HG02870 (cell line): ENCODE measurements around the gene DGUOK.

Experiments
- ATAC-seq: cut with Tn5 transposase; IDR thresholded peaks from one replicate; pipeline ENCODE4 v1.9.1; 2021; ENCODE audit warnings: mild to moderate bottlenecking, moderate library complexity; ENCODE audit not compliant: unreplicated experiment

The DGUOK gene

DNA sequence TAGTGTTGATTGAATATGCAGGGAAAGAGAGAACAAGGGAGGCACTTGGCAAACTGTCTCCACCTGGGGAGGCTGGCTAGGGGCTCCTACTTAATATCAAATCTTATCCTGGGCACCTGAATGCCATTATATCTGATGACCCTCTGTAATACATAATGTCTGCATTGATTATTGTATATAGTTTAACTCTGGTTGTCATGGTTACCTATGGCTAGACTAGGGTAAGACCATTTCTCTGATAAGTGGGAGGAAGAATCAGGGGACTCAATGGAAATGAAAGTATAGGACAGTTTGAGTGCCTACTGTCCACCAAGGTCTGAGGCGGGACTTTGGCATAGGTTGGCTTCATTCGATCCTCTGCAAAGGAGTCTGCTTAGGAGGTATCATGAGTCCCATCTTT, 50.8 kb downstream of the DGUOK start:
- ATAC-seq: no peak

DNA sequence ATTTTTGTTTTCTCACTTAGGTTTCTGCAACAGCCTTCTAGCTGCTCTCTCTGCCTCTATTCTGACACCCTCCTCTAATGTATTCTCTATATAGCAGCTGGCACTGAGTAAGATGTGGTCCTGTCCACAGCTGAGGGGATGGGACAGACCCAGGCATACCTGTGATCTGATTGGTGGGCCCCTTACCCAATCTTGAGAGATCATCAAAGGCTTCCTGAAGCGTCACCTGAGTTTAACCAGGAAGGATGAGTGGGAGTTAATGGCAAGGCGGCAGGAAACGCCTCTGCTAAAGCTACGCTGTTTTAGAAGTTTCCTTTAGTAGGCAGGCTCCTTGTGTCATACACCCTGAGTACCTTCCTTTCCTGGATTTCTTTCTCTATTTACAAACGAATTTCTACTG, 52.3 kb downstream of the DGUOK start:
- no peak for ATAC-seq

DNA sequence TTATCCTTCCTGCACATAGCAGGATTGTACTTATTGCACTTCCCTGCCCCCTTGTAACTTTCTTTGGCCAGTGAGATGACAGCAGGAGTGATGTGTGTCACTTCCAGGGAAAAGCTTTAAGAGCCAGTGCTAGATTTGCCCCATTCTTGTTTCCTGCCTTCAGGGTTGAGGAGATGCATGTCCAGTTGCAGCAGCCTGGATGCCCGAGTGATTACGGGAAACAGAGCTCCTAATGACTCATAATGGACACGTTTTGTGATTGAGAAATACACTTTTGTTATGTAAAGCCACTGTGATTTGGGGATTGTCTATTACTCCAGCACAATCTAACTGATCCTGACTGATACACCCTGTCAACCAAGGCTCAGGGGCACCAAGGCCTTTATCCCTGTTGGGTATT, 53.0 kb downstream of the DGUOK start:
- ATAC-seq: no peak

DNA sequence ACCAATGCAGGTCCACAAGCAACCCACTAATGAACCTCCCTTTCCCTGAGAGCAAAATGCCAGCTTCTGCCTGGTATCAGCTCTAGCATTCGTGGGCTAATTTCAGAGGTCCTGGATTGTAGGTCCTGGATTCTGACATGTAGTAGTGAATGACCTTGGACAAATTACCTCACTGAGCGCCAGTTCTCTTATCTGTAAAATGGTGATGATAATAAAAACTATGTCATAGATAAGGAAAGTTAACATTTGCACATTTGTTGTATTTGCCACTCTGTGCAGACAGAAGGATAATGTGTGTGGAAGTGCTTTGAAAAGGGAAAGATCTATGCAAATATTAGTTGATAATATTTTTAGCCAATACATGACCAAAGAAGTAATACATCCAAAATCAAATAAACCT, 53.9 kb downstream of the DGUOK start:
- ATAC-seq: no peak

DNA sequence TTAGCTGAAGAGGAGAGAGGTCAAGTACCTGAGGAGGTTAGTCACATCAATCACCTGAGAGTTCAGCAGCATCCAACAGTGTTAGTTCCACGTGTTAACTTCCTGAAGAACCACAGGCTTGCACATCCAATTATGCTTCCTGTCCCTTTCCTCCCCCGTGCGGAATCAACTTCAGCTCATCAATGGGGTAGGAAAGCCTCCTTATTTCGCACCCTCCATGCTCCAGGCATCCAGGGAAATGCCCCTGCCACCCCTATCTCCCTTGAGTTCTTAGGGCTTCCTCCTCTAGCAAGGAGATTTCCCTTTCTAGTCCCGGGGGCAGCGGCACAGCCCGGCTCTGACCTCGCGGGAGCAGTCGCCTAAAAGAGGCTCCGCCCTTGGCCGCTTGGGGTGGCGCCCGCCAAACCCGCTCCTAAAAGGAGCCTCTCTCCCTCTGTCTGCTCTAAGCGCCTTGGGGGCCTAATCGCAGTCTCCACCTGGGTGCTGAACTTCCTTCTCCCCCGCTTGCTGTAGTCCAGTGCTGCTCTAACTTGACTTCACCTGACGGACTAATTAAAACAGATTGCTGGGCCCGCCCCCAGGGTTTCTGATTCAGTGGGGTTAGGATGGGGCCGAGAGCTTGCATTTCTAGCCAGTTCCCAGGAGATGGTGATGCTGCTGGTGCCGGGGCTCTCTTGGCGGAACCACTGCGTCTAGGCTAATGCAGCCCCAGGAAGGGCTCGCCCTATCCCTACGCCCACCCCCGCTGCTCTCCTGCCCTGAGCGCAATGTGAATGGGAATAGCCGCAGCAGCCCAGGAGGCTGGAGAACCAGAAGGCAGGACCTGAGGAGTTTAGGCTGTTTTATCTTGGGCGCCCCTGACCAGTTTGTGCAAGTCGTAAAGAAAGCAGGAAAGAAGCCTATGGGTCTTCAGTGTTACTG, 54.7 kb downstream of the DGUOK start:
- ATAC-seq: no peak

DNA sequence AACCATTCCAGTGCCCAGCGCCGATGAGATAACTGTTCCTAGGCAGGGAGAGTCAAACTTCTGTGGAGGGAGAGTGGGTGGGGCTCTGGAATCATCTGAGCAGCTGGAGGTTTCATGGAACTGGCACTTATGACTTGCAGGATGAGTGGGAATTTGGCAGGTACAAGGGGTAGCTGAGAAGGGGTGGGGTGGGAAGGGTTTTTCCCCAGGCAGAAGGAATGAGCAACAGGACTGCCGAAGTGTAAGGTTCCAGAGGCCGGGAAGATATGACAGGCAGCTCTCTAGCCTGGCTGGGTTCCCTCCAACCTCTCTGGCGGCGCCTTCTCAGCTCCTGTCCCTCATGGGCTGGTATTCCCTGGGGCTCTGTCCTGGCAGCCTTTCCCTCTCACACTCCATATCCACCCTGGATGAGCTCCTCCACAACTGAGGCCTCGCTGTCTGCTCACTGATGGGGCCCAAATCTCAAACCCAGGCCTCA, 55.5 kb downstream of the DGUOK start:
- no peak for ATAC-seq

DNA sequence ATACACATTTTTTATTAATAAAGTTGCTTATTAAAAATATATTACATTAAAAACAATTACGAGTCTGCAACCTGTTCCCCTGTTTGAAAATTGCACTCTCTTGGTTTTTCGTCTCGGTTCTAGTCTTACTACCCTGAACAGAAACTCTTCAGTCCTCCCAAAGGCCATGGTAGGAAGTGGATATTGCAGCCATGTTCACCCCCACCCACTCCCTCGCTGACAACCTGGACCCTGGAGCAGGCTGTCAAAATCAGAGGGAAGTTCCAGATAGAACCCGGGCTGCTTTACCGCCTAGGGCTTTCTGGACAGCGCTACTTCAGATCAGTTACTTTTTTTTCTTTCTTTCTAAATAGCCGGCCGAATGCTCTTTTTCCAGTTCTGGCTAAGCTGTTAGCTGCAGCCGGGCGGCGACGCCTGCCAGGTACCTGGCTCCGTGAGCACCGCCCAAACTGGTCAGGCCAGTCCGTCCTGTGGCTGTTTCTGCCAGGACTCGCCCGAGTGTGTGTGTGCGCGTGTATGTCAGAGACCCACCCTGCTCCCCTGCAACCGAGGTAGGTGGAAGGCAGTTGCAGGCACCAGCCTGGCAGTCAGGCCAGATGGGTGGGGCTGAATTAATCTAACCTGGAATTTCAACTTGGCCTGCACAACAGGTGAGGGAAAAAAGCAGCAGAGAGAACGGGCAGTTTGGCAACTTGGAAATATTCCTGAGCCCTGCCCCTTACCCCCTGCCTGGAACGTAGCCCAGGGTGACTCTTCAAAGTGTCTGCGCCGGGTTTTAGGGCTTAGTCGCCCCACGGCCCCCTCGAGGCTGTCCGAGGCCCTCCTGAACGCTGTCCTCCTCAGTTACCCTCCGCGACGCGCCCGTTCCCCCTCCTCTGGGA, 56.9 kb downstream of the DGUOK start:
- ATAC-seq: no peak

DNA sequence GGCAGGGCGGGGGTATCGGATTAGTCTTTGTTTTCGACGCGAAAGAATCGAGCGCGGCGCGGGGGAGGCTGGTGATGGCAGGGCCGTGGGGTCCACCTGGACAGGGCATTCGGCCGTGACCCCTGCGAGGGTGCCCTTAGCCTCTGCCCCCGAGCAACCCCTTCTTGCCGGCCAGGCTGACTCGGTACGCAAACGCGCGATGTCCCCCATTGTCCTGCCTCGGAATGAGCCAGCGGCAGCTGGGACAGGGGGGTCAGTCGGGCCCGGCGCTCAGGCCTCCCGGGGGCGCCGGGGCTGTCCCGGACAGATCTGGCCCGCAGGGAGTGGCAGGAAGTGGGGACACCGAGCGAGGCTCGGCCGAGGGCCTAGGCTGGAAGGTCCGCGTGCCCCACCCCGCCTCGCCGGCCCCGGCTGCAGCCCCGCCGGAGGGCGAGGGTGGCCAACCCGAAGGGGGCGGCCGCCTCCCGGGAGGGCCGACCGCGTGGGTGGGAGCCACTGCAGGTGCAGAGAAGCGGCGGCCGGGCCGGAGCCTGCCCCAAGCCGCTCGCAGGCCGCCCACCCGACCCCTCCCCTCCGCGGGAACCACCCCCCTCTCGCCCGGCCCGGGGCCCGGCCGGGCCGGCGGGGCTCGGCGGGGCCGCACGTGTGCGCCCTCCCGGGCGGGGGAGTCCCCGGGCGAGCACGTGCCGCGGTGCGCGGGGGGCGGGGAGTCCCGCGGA, 57.7 kb downstream of the DGUOK start, which contains the start of gene TET3:
TET3 (plus strand) TSS at position 708 of the 719 bp plus-strand sequence. CDS start 1,494 bp downstream, outside the sequence.
- ATAC-seq: peak; percentile 31

DNA sequence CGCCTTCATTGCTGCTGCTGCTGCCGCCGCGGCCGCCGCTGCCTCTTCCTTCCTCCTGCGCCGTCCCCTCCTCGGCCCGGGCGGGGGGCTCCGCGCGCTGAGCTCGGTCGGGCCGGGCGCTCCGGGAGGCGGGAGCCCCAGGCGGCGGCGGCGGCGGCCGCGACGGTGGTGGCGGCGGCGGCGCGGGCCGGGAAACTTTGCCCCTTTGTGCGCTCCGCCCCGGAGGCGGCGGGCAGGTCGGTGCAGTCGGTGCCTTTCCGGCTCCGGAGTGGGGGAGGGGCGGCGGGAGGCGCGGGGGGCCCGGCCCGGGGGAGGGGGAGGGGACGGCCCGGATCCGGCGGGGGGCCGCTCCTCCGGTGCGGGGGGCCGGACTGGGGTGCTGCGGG, 58.2 kb downstream of the DGUOK start:
- ATAC-seq: peak; percentile 2

DNA sequence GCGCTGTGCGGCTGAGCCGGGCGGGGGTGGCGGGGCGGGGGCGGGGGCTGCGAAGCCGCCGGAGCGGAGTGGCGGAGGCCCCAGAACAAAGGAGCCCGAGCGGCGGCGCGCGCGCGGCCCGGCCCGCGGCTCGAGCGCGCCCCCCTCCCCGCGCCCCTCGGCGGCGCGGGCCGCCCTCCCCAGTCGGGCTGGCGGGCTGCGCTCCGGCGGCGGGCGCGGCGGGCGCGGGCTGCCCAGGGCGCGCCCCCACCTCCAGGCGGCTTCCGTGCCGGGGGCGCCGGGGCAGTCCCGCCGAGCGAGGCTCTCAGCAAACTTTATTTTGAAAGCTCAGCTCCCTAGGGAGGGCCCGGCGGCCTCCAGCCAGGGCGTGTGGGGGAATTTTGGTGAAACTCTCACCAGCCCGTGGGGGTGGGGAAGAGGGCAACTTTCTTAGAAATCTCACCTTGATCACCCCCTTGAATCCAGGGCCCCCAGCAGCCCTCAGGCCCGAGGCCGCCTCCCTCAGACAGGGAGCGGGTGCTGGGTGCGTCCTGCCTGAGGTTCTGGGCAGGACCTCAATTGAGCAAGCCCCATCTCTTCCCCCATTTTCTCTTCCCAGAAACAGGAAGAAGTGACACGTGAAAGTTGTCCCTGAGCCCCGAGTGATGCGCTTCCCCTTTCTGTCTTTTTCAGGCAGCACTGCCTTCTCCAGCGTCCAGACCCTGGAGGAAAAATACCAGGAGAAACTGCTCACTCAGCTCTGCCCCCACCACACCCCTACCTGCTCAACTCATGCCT, 58.8 kb downstream of the DGUOK start:
- ATAC-seq: no peak

DNA sequence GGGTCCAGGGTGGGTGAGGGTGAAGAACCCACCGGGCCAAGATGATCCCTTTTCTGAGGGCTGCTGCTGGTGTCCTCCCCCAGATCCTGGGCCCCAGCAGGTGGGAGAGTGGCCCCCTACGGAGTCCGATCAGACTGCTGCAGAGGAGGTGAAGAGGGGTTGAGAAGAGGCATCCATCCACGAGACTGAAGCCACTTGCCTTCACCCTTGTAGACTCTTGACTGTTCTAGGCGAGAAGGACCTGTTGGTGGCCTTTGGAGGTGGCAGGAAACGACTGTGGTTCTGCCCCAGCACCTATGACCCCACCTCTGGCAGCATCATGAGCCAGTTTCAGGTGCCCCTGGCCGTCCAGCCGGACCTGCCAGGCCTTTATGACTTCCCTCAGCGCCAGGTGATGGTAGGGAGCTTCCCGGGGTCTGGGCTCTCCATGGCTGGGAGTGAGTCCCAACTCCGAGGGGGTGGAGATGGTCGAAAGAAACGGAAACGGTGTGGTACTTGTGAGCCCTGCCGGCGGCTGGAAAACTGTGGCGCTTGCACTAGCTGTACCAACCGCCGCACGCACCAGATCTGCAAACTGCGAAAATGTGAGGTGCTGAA, 59.5 kb downstream of the DGUOK start:
- ATAC-seq: no peak

DNA sequence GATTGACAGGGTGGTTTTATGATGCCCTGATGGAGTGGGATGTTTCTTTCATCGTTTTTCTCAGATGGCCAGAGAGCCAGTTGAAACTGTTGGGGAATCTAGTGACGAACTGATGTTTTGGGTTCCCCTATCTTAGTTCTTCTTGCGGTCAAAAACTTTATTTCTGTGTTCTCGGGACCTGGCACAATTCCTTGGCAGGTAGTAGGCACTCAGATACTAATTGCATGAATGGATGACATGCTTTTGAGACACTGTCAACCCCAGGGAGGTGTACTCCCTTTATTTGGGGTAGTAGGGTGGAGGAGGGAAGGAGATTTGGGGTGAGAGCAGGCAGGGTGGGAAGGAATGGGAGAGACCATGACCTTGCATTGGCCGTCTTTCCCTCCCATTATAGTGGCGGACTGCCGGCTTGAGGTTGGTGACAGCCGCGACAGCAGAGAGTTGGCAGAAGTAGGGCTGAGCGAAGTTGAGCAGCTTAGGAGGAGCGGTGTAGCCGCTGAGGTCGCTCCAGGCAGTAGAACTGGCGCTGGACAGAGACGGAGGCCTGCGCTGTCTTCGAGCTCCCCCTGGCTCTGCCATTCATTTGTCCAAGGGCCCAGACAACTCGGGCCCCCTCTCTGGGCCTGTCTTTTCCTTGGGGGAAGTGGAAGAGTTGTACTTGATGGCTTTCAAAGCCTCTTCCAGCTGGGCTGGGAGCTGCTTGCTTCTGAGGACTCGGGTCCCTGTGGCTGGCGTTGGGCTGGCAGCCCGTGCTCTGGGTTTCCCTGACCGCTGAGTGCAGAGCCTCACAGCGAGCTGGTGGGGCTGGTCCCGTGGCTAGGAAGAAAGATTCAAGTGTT, 60.6 kb downstream of the DGUOK start:
- no peak for ATAC-seq

DNA sequence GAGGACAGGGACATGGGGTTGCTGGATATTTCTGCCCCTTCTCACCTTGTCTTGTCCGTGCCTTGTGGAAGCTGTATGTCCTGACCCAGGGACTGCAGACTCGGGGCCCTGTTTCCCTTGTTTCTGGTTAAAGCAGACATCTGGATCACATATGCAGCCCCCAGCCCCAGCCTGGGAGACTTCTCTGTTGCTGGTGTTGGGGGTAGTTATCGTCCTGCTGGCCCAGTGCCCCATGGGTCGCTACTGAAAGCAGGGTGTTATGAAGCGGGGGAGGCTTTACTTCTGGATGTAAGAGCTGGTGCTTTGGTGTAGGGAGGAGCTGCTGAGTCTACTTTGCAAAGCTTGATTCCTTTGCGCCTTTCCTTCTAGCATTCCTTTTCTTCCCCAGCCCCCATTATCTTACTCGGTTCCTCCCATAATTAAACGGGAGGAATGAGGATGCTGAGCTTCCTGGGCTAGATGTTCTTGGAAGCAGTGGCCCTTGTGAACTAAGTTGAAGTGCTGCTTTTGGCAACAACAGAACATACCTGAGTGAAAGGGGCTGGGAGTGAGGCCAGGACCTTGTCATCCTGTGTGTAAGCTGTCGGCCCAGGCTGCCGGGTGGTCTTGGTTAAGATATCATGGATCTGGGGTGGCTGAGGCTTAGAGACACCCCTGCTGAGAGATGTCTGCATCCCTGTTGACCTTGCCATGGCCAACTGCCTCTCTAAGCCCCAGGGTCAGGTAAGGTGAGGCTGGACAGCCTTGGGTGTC, 61.4 kb downstream of the DGUOK start:
- no peak for ATAC-seq

DNA sequence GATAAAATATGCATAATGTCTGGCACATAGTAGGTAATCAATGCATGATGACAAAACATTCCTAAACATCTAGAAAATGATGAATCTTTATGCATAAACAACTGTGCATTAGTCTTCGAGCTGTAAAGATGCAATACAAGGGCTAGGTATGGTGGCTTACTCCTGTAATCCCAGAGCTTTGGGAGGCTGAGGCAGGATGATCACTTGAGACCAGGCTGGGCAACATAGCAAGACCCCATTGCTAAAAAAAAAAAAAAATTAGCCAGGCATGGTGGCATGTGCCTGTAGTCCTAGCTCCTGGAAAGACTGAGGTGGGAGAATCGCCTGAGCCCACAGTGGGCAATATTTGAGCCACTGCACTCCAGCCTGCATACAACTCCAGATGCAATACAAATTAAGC, 63.3 kb downstream of the DGUOK start:
- no peak for ATAC-seq

DNA sequence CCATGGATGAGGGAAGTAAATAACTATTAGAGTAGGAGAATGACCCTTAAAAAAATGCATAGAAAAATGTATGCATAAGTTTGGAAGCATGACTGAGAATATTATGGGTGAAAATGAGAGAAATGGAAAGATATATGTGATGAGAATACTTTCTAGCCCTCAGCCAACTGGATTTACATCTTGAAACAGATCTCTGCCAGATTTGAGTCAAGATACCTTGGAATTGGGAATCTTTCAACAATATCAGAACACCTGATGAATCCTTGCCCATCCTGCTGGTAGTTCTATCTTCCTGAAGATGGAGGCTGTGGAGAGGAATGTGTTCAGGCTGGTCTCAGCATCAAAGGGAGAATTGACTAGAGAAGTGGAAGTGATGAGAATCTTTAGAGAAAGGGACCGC, 63.9 kb downstream of the DGUOK start:
- no peak for ATAC-seq

DNA sequence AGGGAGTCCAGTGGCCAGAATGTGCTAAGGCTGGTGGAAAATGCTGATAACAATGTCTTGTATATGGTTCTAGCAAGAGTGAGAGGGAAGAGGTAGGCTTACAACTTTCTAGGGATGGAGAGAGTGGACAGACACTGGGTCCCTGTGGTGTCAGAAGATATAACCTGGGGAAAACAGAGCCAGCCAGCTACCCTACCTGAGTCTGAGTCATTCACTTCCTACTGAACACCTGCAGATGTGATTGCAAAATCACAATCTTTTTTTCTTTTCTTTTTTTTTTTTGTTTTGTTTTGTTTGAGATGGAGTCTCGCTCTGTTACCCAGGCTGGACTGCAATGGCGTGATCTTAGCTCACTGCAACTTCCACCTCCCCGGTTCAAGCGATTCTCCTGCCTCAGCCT, 65.4 kb downstream of the DGUOK start:
- ATAC-seq: no peak

DNA sequence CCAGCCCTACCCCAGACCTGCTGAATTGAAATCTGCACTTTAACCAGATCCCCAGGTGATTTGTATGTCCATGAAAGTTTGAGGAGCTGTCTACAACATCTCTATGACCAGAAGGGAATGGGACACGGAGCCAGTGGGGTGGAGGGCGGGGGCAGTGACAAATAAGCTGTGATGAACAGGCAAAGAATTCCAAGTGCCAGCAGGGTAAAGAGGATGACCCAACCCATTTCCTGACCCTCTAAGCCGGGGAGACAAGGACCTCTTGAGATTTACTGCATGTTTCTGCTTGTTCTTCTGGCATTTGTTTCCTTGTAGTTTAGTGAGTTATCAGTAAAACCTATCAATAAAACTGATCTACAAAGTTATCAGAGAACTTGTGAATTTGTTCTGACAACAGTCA, 66.7 kb downstream of the DGUOK start:
- no peak for ATAC-seq

DNA sequence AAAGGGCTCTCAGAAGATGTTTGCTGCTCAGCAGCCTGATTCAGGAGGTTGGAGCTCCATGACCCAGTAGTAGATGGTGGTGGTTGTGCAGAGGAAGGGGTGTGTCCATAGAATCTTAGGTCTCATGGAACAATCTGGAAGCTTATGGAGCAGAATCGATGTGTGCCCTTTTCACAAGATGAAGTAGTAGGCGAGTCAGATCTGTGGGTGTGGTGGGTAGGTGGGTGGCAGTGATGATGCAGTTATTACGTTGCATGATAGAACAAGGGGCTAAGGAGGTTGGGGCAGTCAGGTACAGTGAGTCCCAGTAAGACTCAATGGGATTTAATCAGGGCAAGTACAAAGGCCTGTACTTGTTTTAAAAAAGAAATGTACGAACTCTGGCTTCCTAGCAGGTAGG, 67.1 kb downstream of the DGUOK start:
- ATAC-seq: no peak
